MM.1S (cell line): ENCODE results near the gene ATP13A2.

ENCODE experiments used
- EZH2 ChIP-seq: fragments of 300-600 bp; sonication (generic); optimal IDR thresholded peaks from 2 replicates; pipeline ENCODE3; 2017; ENCODE audit warnings: low read depth, mild to moderate bottlenecking, antibody characterized with exemption, low read length, mixed read lengths
- EZH2phosphoT487 ChIP-seq: fragments of 300-600 bp; sonication (generic); IDR thresholded peaks from 2 replicates; pipeline ENCODE4 v1.6.1; 2018; ENCODE audit warnings: antibody characterized with exemption, low read length
- TF ChIP-seq, protein P1 (sequence below): fragments of 300-600 bp; sonication (generic); IDR thresholded peaks from 2 replicates; pipeline ENCODE4 v1.5.1; 2016; ENCODE audit warnings: antibody characterized with exemption, low read length, mixed read lengths

GRCh38 chr1:16989676-16990391 is 21.9 kb downstream of the ATP13A2 start:
- TF ChIP-seq, protein P1, sequence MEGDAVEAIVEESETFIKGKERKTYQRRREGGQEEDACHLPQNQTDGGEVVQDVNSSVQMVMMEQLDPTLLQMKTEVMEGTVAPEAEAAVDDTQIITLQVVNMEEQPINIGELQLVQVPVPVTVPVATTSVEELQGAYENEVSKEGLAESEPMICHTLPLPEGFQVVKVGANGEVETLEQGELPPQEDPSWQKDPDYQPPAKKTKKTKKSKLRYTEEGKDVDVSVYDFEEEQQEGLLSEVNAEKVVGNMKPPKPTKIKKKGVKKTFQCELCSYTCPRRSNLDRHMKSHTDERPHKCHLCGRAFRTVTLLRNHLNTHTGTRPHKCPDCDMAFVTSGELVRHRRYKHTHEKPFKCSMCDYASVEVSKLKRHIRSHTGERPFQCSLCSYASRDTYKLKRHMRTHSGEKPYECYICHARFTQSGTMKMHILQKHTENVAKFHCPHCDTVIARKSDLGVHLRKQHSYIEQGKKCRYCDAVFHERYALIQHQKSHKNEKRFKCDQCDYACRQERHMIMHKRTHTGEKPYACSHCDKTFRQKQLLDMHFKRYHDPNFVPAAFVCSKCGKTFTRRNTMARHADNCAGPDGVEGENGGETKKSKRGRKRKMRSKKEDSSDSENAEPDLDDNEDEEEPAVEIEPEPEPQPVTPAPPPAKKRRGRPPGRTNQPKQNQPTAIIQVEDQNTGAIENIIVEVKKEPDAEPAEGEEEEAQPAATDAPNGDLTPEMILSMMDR: no peak
- TF ChIP-seq EZH2 (no peak), EZH2phosphoT487 (no peak)
